A673 (cell line): Measurements from ENCODE around the gene MICU1. TPM values are rescaled to one million over a fixed set of nuclear protein-coding genes. Genes with fewer than 3 reads are reported as not detected.

ENCODE experiments used
- BruUV-seq: library from RNA; stranded (reverse); fragments of 400-500 nt; replicated peaks from 2 replicates; lab custom pipeline; 2021; lab: Mats Ljungman, UMichigan
- CTCF ChIA-PET: fragments of 300-600 bp; sonication (Branson Sonifier 250); formaldehyde crosslinking; loops from one replicate; lab custom pipeline; 2022; ENCODE audit warnings: antibody characterized with exemption; lab: Charles Lee
- POLR2A ChIA-PET: fragments of 300-600 bp; sonication (Branson Sonifier 250); formaldehyde crosslinking; loops from one replicate; lab custom pipeline; 2022; ENCODE audit warnings: antibody characterized with exemption; ENCODE audit not compliant: low non-redundant PET; lab: Charles Lee
- DNase-seq: peaks from one replicate; pipeline ENCODE4 v3.0.0-alpha.2; 2015; ENCODE audit warnings: low spot score
- H3K27ac ChIP-seq: fragments of 200-600 bp; sonication (generic); 2 replicates; pipeline ENCODE4 v1.5.1; 2016; ENCODE audit warnings: mixed run types, low read depth, mild to moderate bottlenecking, mixed read lengths, antibody characterized with exemption, low read length; ENCODE audit not compliant: poor library complexity, severe bottlenecking
- H3K27me3 ChIP-seq: fragments of 200-600 bp; sonication (generic); replicated peaks from 2 replicates; pipeline ENCODE4 v1.6.1; 2017; ENCODE audit warnings: mixed run types, low read depth, mild to moderate bottlenecking, mixed read lengths, antibody characterized with exemption, low read length; ENCODE audit not compliant: insufficient read depth, poor library complexity
- H3K36me3 ChIP-seq: fragments of 200-600 bp; sonication (generic); 2 replicates; pipeline ENCODE4 v1.6.1; 2016; ENCODE audit warnings: mixed run types, mild to moderate bottlenecking, mixed read lengths, antibody characterized with exemption, low read length; ENCODE audit not compliant: insufficient read depth, poor library complexity, severe bottlenecking
- H3K4me1 ChIP-seq: fragments of 200-600 bp; sonication (generic); 2 replicates; pipeline ENCODE4 v1.6.1; 2017; ENCODE audit warnings: mixed run types, mild to moderate bottlenecking, mixed read lengths, antibody characterized with exemption, low read length; ENCODE audit not compliant: insufficient read depth, poor library complexity, severe bottlenecking
- H3K4me3 ChIP-seq: fragments of 200-600 bp; sonication (generic); 2 replicates; pipeline ENCODE4 v1.5.1; 2016; ENCODE audit warnings: low read depth, mixed run types, mild to moderate bottlenecking, mixed read lengths, low read length; ENCODE audit not compliant: poor library complexity, severe bottlenecking
- H3K9me3 ChIP-seq: fragments of 200-600 bp; sonication (generic); 2 replicates; pipeline ENCODE4 v1.6.1; 2016; ENCODE audit warnings: mixed run types, low read depth, mild to moderate bottlenecking, mixed read lengths, antibody characterized with exemption, low read length; ENCODE audit not compliant: poor library complexity, severe bottlenecking
- EZH2 ChIP-seq: fragments of 200-600 bp; sonication (generic); IDR thresholded peaks from 2 replicates; pipeline ENCODE4 v1.6.1; 2017; ENCODE audit warnings: borderline replicate concordance, low read depth, mild to moderate bottlenecking, mixed read lengths, antibody characterized with exemption, low read length; ENCODE audit not compliant: poor library complexity, severe bottlenecking
- intact Hi-C: fragments of 100-400 bp; cut with micrococcal nuclease; formaldehyde crosslinking; loops from one replicate; pipeline ENCODE4 v1.10.0; 2022; ENCODE audit not compliant: unreplicated experiment
- total RNA-seq: library from RNA; stranded (reverse); gene quantifications from 2 replicates; pipeline ENCODE4 v1.2.3, GENCODE V29; 2021
- TF ChIP-seq, protein P1 (sequence below): fragments of 300-800, 200-600 bp; sonication (generic); conservative IDR thresholded peaks from 2 replicates; pipeline ENCODE4 v1.5.1; 2017; ENCODE audit warnings: low read depth, mild to moderate bottlenecking, antibody characterized with exemption, low read length, moderate library complexity, mixed read lengths

MICU1 gene
- total RNA-seq, 1 experiment from 2014 or later, result 37.7 TPM

DNA sequence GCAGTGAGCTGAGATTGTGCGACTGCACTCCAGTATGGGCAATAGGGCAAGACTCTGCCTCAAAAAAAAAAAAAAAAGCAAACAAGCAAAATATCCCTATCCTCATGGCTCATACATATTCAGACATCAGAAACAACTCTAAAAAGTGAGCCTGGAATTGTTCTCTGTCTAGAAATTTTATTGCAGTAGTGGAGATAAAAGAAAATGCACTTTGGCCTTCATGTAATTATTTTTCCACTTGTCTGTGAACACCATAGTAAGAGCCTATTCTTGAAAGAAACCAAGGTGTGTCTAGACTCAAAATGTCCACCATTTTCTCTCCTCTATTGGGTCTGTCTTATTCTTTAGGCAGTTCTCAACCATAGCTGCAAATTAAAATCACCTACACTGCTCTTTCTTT, 35.6 kb upstream of the MICU1 start:
- TF ChIP-seq, protein P1, sequence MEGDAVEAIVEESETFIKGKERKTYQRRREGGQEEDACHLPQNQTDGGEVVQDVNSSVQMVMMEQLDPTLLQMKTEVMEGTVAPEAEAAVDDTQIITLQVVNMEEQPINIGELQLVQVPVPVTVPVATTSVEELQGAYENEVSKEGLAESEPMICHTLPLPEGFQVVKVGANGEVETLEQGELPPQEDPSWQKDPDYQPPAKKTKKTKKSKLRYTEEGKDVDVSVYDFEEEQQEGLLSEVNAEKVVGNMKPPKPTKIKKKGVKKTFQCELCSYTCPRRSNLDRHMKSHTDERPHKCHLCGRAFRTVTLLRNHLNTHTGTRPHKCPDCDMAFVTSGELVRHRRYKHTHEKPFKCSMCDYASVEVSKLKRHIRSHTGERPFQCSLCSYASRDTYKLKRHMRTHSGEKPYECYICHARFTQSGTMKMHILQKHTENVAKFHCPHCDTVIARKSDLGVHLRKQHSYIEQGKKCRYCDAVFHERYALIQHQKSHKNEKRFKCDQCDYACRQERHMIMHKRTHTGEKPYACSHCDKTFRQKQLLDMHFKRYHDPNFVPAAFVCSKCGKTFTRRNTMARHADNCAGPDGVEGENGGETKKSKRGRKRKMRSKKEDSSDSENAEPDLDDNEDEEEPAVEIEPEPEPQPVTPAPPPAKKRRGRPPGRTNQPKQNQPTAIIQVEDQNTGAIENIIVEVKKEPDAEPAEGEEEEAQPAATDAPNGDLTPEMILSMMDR, result no peak
- no peak for TF ChIP-seq EZH2
- no peak overlapping the region for H3K27ac ChIP-seq
- no peaks in the 10 kb centered on the region for H3K36me3 ChIP-seq
- CTCF ChIA-PET, result no interaction called here
- no TSS peak for BruUV-seq
- H3K9me3 ChIP-seq, result no peaks in the 10 kb centered on the region
- no peaks in the 10 kb centered on the region for H3K27me3 ChIP-seq
- H3K4me3 ChIP-seq, result no peak overlapping the region
- H3K4me1 ChIP-seq, result no peaks in the 10 kb centered on the region
- POLR2A ChIA-PET, result no interaction called here
- intact Hi-C loops, result no loop called here
- DNase-seq, result no peak

GRCh38 chr10:72660220-72660619, 34.3 kb upstream of the MICU1 start:
- TF ChIP-seq, protein P1, result no peak
- intact Hi-C loops, result no loop called here
- Histone ChIP-seq H3K4me1 (no peaks in the 10 kb centered on the region), H3K4me3 (no peak overlapping the region), H3K36me3 (no peaks in the 10 kb centered on the region), H3K27me3 (no peaks in the 10 kb centered on the region), H3K27ac (no peak overlapping the region), H3K9me3 (no peaks in the 10 kb centered on the region)
- CTCF ChIA-PET, result no interaction called here
- POLR2A ChIA-PET, result no interaction called here
- DNase-seq, result no peak
- BruUV-seq, result no TSS peak

GRCh38 chr10:72659694-72660093, 33.8 kb upstream of the MICU1 start:
- POLR2A ChIA-PET, result no interaction called here
- intact Hi-C loops, result no loop called here
- TF ChIP-seq EZH2, result no peak
- TF ChIP-seq, protein P1, result no peak

More at GRCh38 chr10:72659694-72660093, 33.8 kb upstream of the MICU1 start:
- no peaks in the 10 kb centered on the region for H3K36me3 ChIP-seq
- H3K4me3 ChIP-seq, result no peak overlapping the region
- no peaks in the 10 kb centered on the region for H3K27me3 ChIP-seq
- no TSS peak for BruUV-seq
- H3K4me1 ChIP-seq, result no peaks in the 10 kb centered on the region
- H3K27ac ChIP-seq, result no peak overlapping the region
- no peak for DNase-seq
- no peaks in the 10 kb centered on the region for H3K9me3 ChIP-seq
- CTCF ChIA-PET, result no interaction called here
